H1 (cell line): Measurements from ENCODE around the gene GPR63. TPM values are rescaled to one million over a fixed set of nuclear protein-coding genes. Genes with fewer than 3 reads are reported as not detected.

Source experiments
- ASH2L ChIP-seq: fragments of 200-600, 300-600 bp; sonication (generic); IDR thresholded peaks from one replicate; pipeline ENCODE4 v1.7.1; 2017; ENCODE audit warnings: low read length
- BRCA1 ChIP-seq: IDR thresholded peaks from 2 replicates; pipeline ENCODE4 v1.6.1; 2012; ENCODE audit warnings: low read depth, low read length, improper control_type of control experiment
- CEBPB ChIP-seq: IDR thresholded peaks from 2 replicates; pipeline ENCODE4 v1.6.1; 2012; ENCODE audit warnings: low read depth, low read length
- CHD1 ChIP-seq: IDR thresholded peaks from 2 replicates; pipeline ENCODE4 v1.6.1; 2012; ENCODE audit warnings: low read depth, low read length, improper control_type of control experiment
- CTBP2 ChIP-seq: IDR thresholded peaks from 2 replicates; pipeline ENCODE4 v1.7.0; 2011; ENCODE audit warnings: borderline replicate concordance, mild to moderate bottlenecking, moderate library complexity, mixed read lengths, low read length; ENCODE audit not compliant: insufficient read depth, insufficient read length
- EGR1 ChIP-seq: IDR thresholded peaks from 2 replicates; pipeline ENCODE4 v1.6.1; 2011; ENCODE audit warnings: low read depth, low read length, borderline replicate concordance
- EP300 ChIP-seq, 2 experiments: IDR thresholded peaks; 1 replicate in 1 of 2; 2 replicates in 1 of 2; pipeline ENCODE4 v1.6.1; 2011 to 2012; ENCODE audit warnings: low read depth in 2 of 2, low read length in 2 of 2, mild to moderate bottlenecking in 2 of 2, borderline replicate concordance in 1 of 2, inconsistent platforms in 1 of 2, moderate library complexity in 1 of 2
- EZH2 ChIP-seq: fragments of 200-600 bp; sonication (generic); IDR thresholded peaks from 2 replicates; pipeline ENCODE4 v1.7.1; 2012; ENCODE audit warnings: low read depth, mild to moderate bottlenecking, moderate library complexity, low read length, inconsistent platforms; ENCODE audit not compliant: severe bottlenecking
- GABPA ChIP-seq: IDR thresholded peaks from 2 replicates; pipeline ENCODE4 v1.6.1; 2011; ENCODE audit warnings: mild to moderate bottlenecking, low read length, moderate library complexity, borderline replicate concordance; ENCODE audit not compliant: insufficient read depth
- GTF2F1 ChIP-seq: IDR thresholded peaks from 2 replicates; pipeline ENCODE4 v1.6.1; 2012; ENCODE audit warnings: low read depth, low read length, improper control_type of control experiment, borderline replicate concordance
- HDAC6 ChIP-seq: IDR thresholded peaks from one replicate; pipeline ENCODE4 v1.7.1; 2012; ENCODE audit warnings: low read depth, mild to moderate bottlenecking, inconsistent platforms, low read length, moderate library complexity
- KDM1A ChIP-seq: fragments of 200-600, 300-600 bp; sonication (generic); IDR thresholded peaks from 2 replicates; pipeline ENCODE4 v1.7.1; 2016; ENCODE audit warnings: mild to moderate bottlenecking, low read length, borderline replicate concordance
- KDM4A ChIP-seq: IDR thresholded peaks from one replicate; pipeline ENCODE4 v1.7.1; 2012; ENCODE audit warnings: low read depth, mild to moderate bottlenecking, moderate library complexity, low read length, inconsistent platforms; ENCODE audit not compliant: severe bottlenecking
- MAFK ChIP-seq: IDR thresholded peaks from 2 replicates; pipeline ENCODE4 v1.6.1; 2012; ENCODE audit warnings: low read depth, mild to moderate bottlenecking, improper control_type of control experiment, low read length
- NRF1 ChIP-seq: IDR thresholded peaks from 2 replicates; pipeline ENCODE4 v1.6.1; 2011; ENCODE audit warnings: mild to moderate bottlenecking, low read depth, low read length, improper control_type of control experiment
- PHF8 ChIP-seq: fragments of 200-600 bp; sonication (generic); conservative IDR thresholded peaks from 2 replicates; pipeline ENCODE4 v1.7.1; 2012; ENCODE audit warnings: low read depth, mild to moderate bottlenecking, inconsistent platforms, low read length, moderate library complexity
- POLR2A ChIP-seq, 2 experiments: IDR thresholded peaks; 1 replicate in 1 of 2; 2 replicates in 1 of 2; pipeline ENCODE4 v1.6.1; 2011; ENCODE audit warnings: low read depth in 2 of 2, low read length in 2 of 2, mild to moderate bottlenecking in 2 of 2; ENCODE audit errors: control extremely low read depth in 1 of 2
- SP1 ChIP-seq: IDR thresholded peaks from 2 replicates; pipeline ENCODE4 v1.6.1; 2011; ENCODE audit warnings: low read depth, low read length
- SP2 ChIP-seq: IDR thresholded peaks from 2 replicates; pipeline ENCODE4 v1.6.1; 2012; ENCODE audit warnings: mild to moderate bottlenecking, low read length, inconsistent platforms
- TEAD4 ChIP-seq: IDR thresholded peaks from 2 replicates; pipeline ENCODE4 v1.6.1; 2012; ENCODE audit warnings: low read depth, low read length, inconsistent platforms, mixed read lengths
- YY1 ChIP-seq: IDR thresholded peaks from 2 replicates; pipeline ENCODE4 v1.6.1; 2011; ENCODE audit warnings: low read depth, mild to moderate bottlenecking, low read length
- polyA plus RNA-seq, 7 experiments: library from polyadenylated mRNA; depleted of rRNA in 3 of 7; stranded (reverse) in 5 of 7; unstranded in 2 of 7; fragments of >200 nt in 5 of 7; fragments of 200-250 nt in 2 of 7; gene quantifications; 1 replicate in 5 of 7; 2 replicates in 1 of 7; 4 replicates in 1 of 7; pipeline versions ENCODE4 v1.2.1 to v1.2.3, GENCODE V29; 2011 to 2013; ENCODE audit warnings: missing spikeins in 2 of 7, mixed read lengths in 2 of 7
- total RNA-seq: library from RNA; stranded (reverse); fragmentation: NEBNext Ultra II Directional; extraction: Animal tissue kit (Norgen Biotek cat#: 25700); gene quantifications from 2 replicates; pipeline ENCODE4 v1.2.1, GENCODE V29; 2021
- TF ChIP-seq, protein P1 (sequence below): IDR thresholded peaks from 2 replicates; pipeline ENCODE4 v1.6.1; 2011; ENCODE audit warnings: low read length, improper control_type of control experiment

GPR63 gene
- total and polyA plus RNA-seq, 2 of the 8 experiments (the other 6 are each of a cell fraction or from before 2014, with no cell fraction given): 6.1 to 11.6 TPM

GRCh38 chr6:96837081-96837971 is at the start of gene GPR63 (continued):
- TF ChIP-seq TEAD4 (no peak), YY1 (no peak), CHD1 (no peak), GTF2F1 (no peak), SP1 (no peak), SP2 (no peak), HDAC6 (no peak), BRCA1 (no peak), PHF8 (peak; percentile 77), EZH2 (no peak), EP300 (IDR thresholded peaks at IDR 0.05; ENCODE audit: borderline replicate concordance in 1 of 2, low read depth in 2 of 2, low read length in 2 of 2) (no peak), CEBPB (no peak), MAFK (no peak), EGR1 (no peak; the same call in 1 of the 2 replicates), KDM4A (peak; percentile 77), KDM1A (no peak), NRF1 (no peak), GABPA (no peak), CTBP2 (peak; percentile 50), POLR2A (IDR thresholded peaks at IDR 0.05; ENCODE audit: control extremely low read depth in 1 of 2, low read depth in 2 of 2, low read length in 2 of 2) (peak; percentile 47 to 80), ASH2L (peak; percentile 98)
- TF ChIP-seq, protein P1, sequence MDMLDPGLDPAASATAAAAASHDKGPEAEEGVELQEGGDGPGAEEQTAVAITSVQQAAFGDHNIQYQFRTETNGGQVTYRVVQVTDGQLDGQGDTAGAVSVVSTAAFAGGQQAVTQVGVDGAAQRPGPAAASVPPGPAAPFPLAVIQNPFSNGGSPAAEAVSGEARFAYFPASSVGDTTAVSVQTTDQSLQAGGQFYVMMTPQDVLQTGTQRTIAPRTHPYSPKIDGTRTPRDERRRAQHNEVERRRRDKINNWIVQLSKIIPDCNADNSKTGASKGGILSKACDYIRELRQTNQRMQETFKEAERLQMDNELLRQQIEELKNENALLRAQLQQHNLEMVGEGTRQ: no peak
